Non-pigmented ciliary epithelial cell (primary cell): Measurements from ENCODE around the gene APOO.

ENCODE experiments used
- DNase-seq: peaks from one replicate; pipeline ENCODE4 v3.0.0-alpha.2; 2010; ENCODE audit warnings: low read depth

The APOO gene

DNA sequence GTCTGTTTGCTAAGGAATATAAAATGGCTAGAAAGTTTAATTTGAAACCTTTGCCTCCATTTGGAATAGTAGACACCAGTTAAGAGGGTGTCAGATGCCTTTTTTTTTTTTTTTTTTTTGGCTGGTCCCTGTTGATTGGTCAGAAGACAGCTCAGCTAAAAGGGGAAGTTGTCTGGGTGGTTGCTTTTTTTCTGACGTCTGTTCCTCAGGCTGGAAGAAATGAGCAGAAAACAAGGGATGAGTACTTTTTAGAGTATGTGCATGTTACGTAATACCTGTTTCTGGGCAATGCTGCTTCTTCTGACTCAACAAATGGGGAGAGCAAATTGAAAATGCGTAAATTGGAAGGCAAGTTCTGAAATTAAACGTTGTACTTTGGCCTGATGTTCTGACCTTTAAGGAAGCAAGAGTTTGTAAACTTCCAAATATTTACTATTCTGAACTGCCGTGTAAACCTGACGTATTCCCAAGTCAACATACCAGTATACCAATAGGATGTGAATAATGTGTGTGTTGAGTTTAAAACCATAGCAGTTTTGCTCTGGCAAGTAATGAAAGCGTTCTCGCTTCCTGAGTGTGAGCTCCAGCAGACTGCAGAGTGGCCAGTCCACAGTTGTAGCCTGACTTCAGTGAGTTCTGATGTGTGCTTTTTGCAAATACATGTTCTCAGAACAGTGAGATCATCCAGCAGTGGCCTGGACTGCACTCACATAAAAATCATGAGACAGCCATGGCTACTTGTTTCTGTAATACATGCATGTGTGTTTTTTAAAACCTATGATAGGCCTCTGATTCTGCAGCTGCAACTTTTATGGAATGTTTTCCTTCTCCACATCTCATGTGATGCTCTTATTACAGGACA is 123.0 kb downstream of the APOO start:
- DNase-seq, result no peak

- DNase-seq, result no peak
Measured at GRCh38 chrX:23783589-23784469, 123.9 kb downstream of the APOO start.
